ENCODE measurements around the gene TTC33.
A peak's percentile ranks its signal among the peaks of the same experiment; 100 is the strongest.

TTC33 gene

GRCh38 chr5:40511801-40512200 is 244.0 kb downstream of the TTC33 start:
- Histone ChIP-seq H3K79me2 (ENCODE audit: control insufficient read depth, insufficient read depth, low read length, poor library complexity) (no peaks in the 10 kb centered on the region), H4K12ac (ENCODE audit: low read depth, low read length) (no peak overlapping the region), H2AFZ (ENCODE audit: insufficient read depth, low read length, poor library complexity) (no peak overlapping the region), H3K36me3 (ENCODE audit: control insufficient read depth in 1 of 2, insufficient read depth in 2 of 2, low read length in 2 of 2) (no peaks in the 10 kb centered on the region), H3K4ac (ENCODE audit: low read depth, low read length) (no peak overlapping the region), H4K91ac (ENCODE audit: low read depth, low read length) (no peak overlapping the region), H3K4me2 (ENCODE audit: low read length) (no peak overlapping the region), H3K4me3 (ENCODE audit: low read depth, low read length) (no peak overlapping the region), H3K9ac (ENCODE audit: low read length) (no peak overlapping the region), H3K18ac (ENCODE audit: low read length) (no peak overlapping the region), H3K9me3 (ENCODE audit: insufficient read depth, low read depth, low read length) (no peaks in the 10 kb centered on the region), H2BK120ac (ENCODE audit: insufficient read depth, low read length, poor library complexity) (no peak overlapping the region), H4K8ac (ENCODE audit: low read depth, low read length) (no peak overlapping the region), H2AK5ac (ENCODE audit: low read length) (no peak overlapping the region), H3K79me1 (ENCODE audit: low read length) (no peaks in the 10 kb centered on the region), H2BK12ac (ENCODE audit: low read length) (no peak overlapping the region), H3K4me1 (ENCODE audit: control insufficient read depth in 1 of 2, insufficient read depth in 2 of 2, low read length in 2 of 2) (no peaks in the 10 kb centered on the region), H3K27ac (ENCODE audit: low read depth, low read length) (no peak overlapping the region), H3K27me3 (ENCODE audit: insufficient read depth, low read length) (no peaks in the 10 kb centered on the region), H2BK5ac (ENCODE audit: low read depth, low read length, poor library complexity) (no peak overlapping the region), H3K14ac (ENCODE audit: low read length) (no peak overlapping the region), H3K23ac (ENCODE audit: low read length) (no peak overlapping the region)
- no CpG with 5 or more reads among the region's 1 CpG for WGBS (ENCODE audit: extremely low coverage, insufficient coverage, insufficient read length)
- no peak for DNase-seq

- Histone ChIP-seq H4K12ac (ENCODE audit: low read depth, low read length) (no peak overlapping the region), H3K4ac (ENCODE audit: low read depth, low read length) (no peak overlapping the region), H3K4me3 (ENCODE audit: low read depth, low read length) (no peak overlapping the region), H3K36me3 (ENCODE audit: control insufficient read depth in 1 of 2, insufficient read depth in 2 of 2, low read length in 2 of 2) (no peaks in the 10 kb centered on the region), H3K79me1 (ENCODE audit: low read length) (no peaks in the 10 kb centered on the region), H2BK120ac (ENCODE audit: insufficient read depth, low read length, poor library complexity) (no peak overlapping the region), H4K91ac (ENCODE audit: low read depth, low read length) (no peak overlapping the region), H3K14ac (ENCODE audit: low read length) (no peak overlapping the region), H2AK5ac (ENCODE audit: low read length) (no peak overlapping the region), H3K23ac (ENCODE audit: low read length) (no peak overlapping the region), H3K18ac (ENCODE audit: low read length) (no peak overlapping the region), H3K4me1 (ENCODE audit: control insufficient read depth in 1 of 2, insufficient read depth in 2 of 2, low read length in 2 of 2) (no peaks in the 10 kb centered on the region), H3K4me2 (ENCODE audit: low read length) (no peak overlapping the region), H2BK12ac (ENCODE audit: low read length) (no peak overlapping the region), H2AFZ (ENCODE audit: insufficient read depth, low read length, poor library complexity) (no peak overlapping the region), H4K8ac (ENCODE audit: low read depth, low read length) (no peak overlapping the region), H3K9me3 (ENCODE audit: insufficient read depth, low read depth, low read length) (no peaks in the 10 kb centered on the region), H2BK5ac (ENCODE audit: low read depth, low read length, poor library complexity) (no peak overlapping the region), H3K27ac (ENCODE audit: low read depth, low read length) (no peak overlapping the region), H3K9ac (ENCODE audit: low read length) (no peak overlapping the region), H3K27me3 (ENCODE audit: insufficient read depth, low read length) (no peaks in the 10 kb centered on the region), H3K79me2 (ENCODE audit: control insufficient read depth, insufficient read depth, low read length, poor library complexity) (no peaks in the 10 kb centered on the region)
- no CpG with 5 or more reads among the region's 2 CpGs for WGBS (ENCODE audit: extremely low coverage, insufficient coverage, insufficient read length)
- no peak for DNase-seq
These were observed 248.7 kb downstream of the TTC33 start for GRCh38 chr5:40507095-40507494.

- H3K79me2 ChIP-seq (ENCODE audit: control insufficient read depth, insufficient read depth, low read length, poor library complexity): no peaks in the 10 kb centered on the region
- H4K8ac ChIP-seq (ENCODE audit: low read depth, low read length): no peak overlapping the region
- WGBS (ENCODE audit: extremely low coverage, insufficient coverage, insufficient read length): no CpG with 5 or more reads among the region's 4 CpGs
- no peak overlapping the region for H2BK120ac ChIP-seq (ENCODE audit: insufficient read depth, low read length, poor library complexity)
- H3K27ac ChIP-seq (ENCODE audit: low read depth, low read length): no peak overlapping the region
- no peak overlapping the region for H3K4me3 ChIP-seq (ENCODE audit: low read depth, low read length)
- H2BK5ac ChIP-seq (ENCODE audit: low read depth, low read length, poor library complexity): no peak overlapping the region
- no peaks in the 10 kb centered on the region for H3K27me3 ChIP-seq (ENCODE audit: insufficient read depth, low read length)
- no peaks in the 10 kb centered on the region for H3K4me1 ChIP-seq (ENCODE audit: control insufficient read depth in 1 of 2, insufficient read depth in 2 of 2, low read length in 2 of 2)
- H3K79me1 ChIP-seq (ENCODE audit: low read length): no peaks in the 10 kb centered on the region
- H3K14ac ChIP-seq (ENCODE audit: low read length): no peak overlapping the region
- H4K12ac ChIP-seq (ENCODE audit: low read depth, low read length): no peak overlapping the region
- no peak overlapping the region for H3K23ac ChIP-seq (ENCODE audit: low read length)
- no peak overlapping the region for H2AFZ ChIP-seq (ENCODE audit: insufficient read depth, low read length, poor library complexity)
- no peak overlapping the region for H3K4me2 ChIP-seq (ENCODE audit: low read length)
- H3K9me3 ChIP-seq (ENCODE audit: insufficient read depth, low read depth, low read length): no peaks in the 10 kb centered on the region
- no peak overlapping the region for H4K91ac ChIP-seq (ENCODE audit: low read depth, low read length)
- H2AK5ac ChIP-seq (ENCODE audit: low read length): no peak overlapping the region
- H3K4ac ChIP-seq (ENCODE audit: low read depth, low read length): no peak overlapping the region
- H3K36me3 ChIP-seq (ENCODE audit: control insufficient read depth in 1 of 2, insufficient read depth in 2 of 2, low read length in 2 of 2): no peaks in the 10 kb centered on the region
- H3K9ac ChIP-seq (ENCODE audit: low read length): no peak overlapping the region
- no peak overlapping the region for H2BK12ac ChIP-seq (ENCODE audit: low read length)
- H3K18ac ChIP-seq (ENCODE audit: low read length): no peak overlapping the region
- DNase-seq: no peak
These were observed 250.7 kb downstream of the TTC33 start for GRCh38 chr5:40505031-40505430.

- Histone ChIP-seq H2AK5ac (ENCODE audit: low read length) (no peak overlapping the region), H2BK120ac (ENCODE audit: insufficient read depth, low read length, poor library complexity) (no peak overlapping the region), H3K23ac (ENCODE audit: low read length) (no peak overlapping the region), H3K4me3 (ENCODE audit: low read depth, low read length) (no peak overlapping the region), H3K14ac (ENCODE audit: low read length) (no peak overlapping the region), H3K9me3 (ENCODE audit: insufficient read depth, low read depth, low read length) (no peaks in the 10 kb centered on the region), H4K91ac (ENCODE audit: low read depth, low read length) (no peak overlapping the region), H2BK12ac (ENCODE audit: low read length) (no peak overlapping the region), H3K4me2 (ENCODE audit: low read length) (no peak overlapping the region), H3K27ac (ENCODE audit: low read depth, low read length) (no peak overlapping the region), H3K18ac (ENCODE audit: low read length) (no peak overlapping the region), H2AFZ (ENCODE audit: insufficient read depth, low read length, poor library complexity) (no peak overlapping the region), H3K79me1 (ENCODE audit: low read length) (no peaks in the 10 kb centered on the region), H3K27me3 (ENCODE audit: insufficient read depth, low read length) (no peaks in the 10 kb centered on the region), H3K9ac (ENCODE audit: low read length) (no peak overlapping the region), H3K79me2 (ENCODE audit: control insufficient read depth, insufficient read depth, low read length, poor library complexity) (no peaks in the 10 kb centered on the region), H3K4me1 (ENCODE audit: control insufficient read depth in 1 of 2, insufficient read depth in 2 of 2, low read length in 2 of 2) (no peaks in the 10 kb centered on the region), H4K12ac (ENCODE audit: low read depth, low read length) (no peak overlapping the region), H3K4ac (ENCODE audit: low read depth, low read length) (no peak overlapping the region), H4K8ac (ENCODE audit: low read depth, low read length) (no peak overlapping the region), H3K36me3 (ENCODE audit: control insufficient read depth in 1 of 2, insufficient read depth in 2 of 2, low read length in 2 of 2) (no peaks in the 10 kb centered on the region), H2BK5ac (ENCODE audit: low read depth, low read length, poor library complexity) (no peak overlapping the region)
- DNase-seq: peak in 1 of 2 donors; percentile 10
- no CpG with 5 or more reads among the region's 2 CpGs for WGBS (ENCODE audit: extremely low coverage, insufficient coverage, insufficient read length)
These were observed 252.3 kb downstream of the TTC33 start for GRCh38 chr5:40503439-40503838.

Measured in trophoblast cell (in vitro differentiated cells and primary cell).